GM12891 (cell line): ENCODE results near the gene BRPF3.
A peak's percentile ranks its signal among the peaks of the same experiment; 100 is the strongest.

Experiments used
- DNase-seq: peaks from one replicate; pipeline ENCODE4 v3.0.0; 2011; ENCODE audit warnings: low spot score; ENCODE audit not compliant: insufficient read length
- FAIRE-seq: peaks from 2 replicates; lab custom pipeline; 2011; peaks lifted over from hg19 to GRCh38; lab: Jason Lieb, UNC
- PAX5 ChIP-seq: IDR thresholded peaks from 2 replicates; pipeline ENCODE4 v1.6.1; 2011; ENCODE audit warnings: low read length, moderate library complexity, mild to moderate bottlenecking; ENCODE audit not compliant: insufficient read depth, severe bottlenecking
- POLR2A ChIP-seq: IDR thresholded peaks from 2 replicates; pipeline ENCODE4 v1.6.1; 2011; ENCODE audit warnings: low read depth, low read length, control low read depth
- POLR2AphosphoS5 ChIP-seq: IDR thresholded peaks from 2 replicates; pipeline ENCODE4 v1.6.1; 2011; ENCODE audit warnings: low read depth, low read length, control low read depth
- POU2F2 ChIP-seq: IDR thresholded peaks from 2 replicates; pipeline ENCODE4 v1.6.1; 2011; ENCODE audit warnings: low read depth, mild to moderate bottlenecking, control low read depth, low read length, moderate library complexity
- SPI1 ChIP-seq: IDR thresholded peaks from 2 replicates; pipeline ENCODE4 v1.6.1; 2011; ENCODE audit warnings: low read depth, low read length, control low read depth
- TAF1 ChIP-seq: IDR thresholded peaks from 2 replicates; pipeline ENCODE4 v1.6.1; 2011; ENCODE audit warnings: low read depth, low read length, control low read depth

Gene BRPF3

GRCh38 chr6:36276581-36277536 is 80.3 kb downstream of the BRPF3 start:
- no peak for FAIRE-seq
- no peak for TF ChIP-seq POLR2A
- TF ChIP-seq POU2F2: no peak
- no peak for DNase-seq

GRCh38 chr6:36277946-36278470 is 81.5 kb downstream of the BRPF3 start:
- TF ChIP-seq TAF1 (no peak), SPI1 (no peak), POLR2A (no peak), PAX5 (no peak), POLR2AphosphoS5 (no peak)
- no peak for FAIRE-seq

GRCh38 chr6:36280467-36280866 is 83.9 kb downstream of the BRPF3 start:
- TF ChIP-seq SPI1 (peak; percentile 87), POLR2AphosphoS5 (no peak)
- FAIRE-seq (no peak), DNase-seq (no peak)

More at GRCh38 chr6:36277946-36278470, 81.5 kb downstream of the BRPF3 start:
- DNase-seq: no peak

GRCh38 chr6:36280983-36281382 is 84.4 kb downstream of the BRPF3 start:
- no peak for DNase-seq
- no peak for FAIRE-seq
- TF ChIP-seq POU2F2 (no peak), POLR2A (no peak), POLR2AphosphoS5 (no peak), PAX5 (no peak), TAF1 (no peak), SPI1 (no peak)
